HG02840 (cell line): ENCODE data around the gene FABP2.

Source experiments
- ATAC-seq: cut with Tn5 transposase; IDR thresholded peaks from one replicate; pipeline ENCODE4 v1.9.1; 2021; ENCODE audit warnings: mild to moderate bottlenecking, moderate library complexity, moderate number of reproducible peaks; ENCODE audit not compliant: unreplicated experiment, low FRiP score

FABP2 gene

GRCh38 chr4:119271361-119272085 is 50.4 kb downstream of the FABP2 start:
- ATAC-seq: no peak

DNA sequence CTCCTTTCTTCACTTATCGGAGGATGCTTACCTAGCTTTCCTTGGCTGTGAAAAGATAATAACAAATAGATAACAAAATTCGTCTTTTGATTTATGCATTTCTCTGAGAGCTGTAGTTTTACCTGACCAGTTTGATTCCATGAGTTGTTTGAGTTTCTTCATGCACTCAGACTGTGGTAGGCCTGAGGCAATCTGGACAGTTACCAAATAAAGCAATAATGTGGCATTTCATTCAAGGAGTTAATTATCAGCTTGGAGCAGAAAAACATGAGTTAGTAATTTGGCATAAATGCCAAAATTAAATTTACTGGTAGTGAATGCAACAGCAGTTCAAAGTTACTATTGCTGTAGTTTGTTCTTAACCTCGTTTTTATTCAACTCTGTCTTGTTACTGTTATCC is 53.5 kb downstream of the FABP2 start:
- ATAC-seq: no peak
